Upper lobe of left lung (tissue), 6 donors: ENCODE results near the gene RPL7L1. TPM values are rescaled to one million over a fixed set of nuclear protein-coding genes. Genes with fewer than 3 reads are reported as not detected.
A peak's percentile ranks its signal among the peaks of the same experiment; 100 is the strongest.

Source experiments
- ATAC-seq, 2 donors: fragments of 200-7000 bp; cut with Tn5 transposase; one replicate each; pipeline ENCODE4 v1.9.1; 2022; ENCODE audit warnings: mild to moderate bottlenecking in 2 of 2, moderate library complexity in 2 of 2; ENCODE audit not compliant: low FRiP score in 2 of 2
- DNase-seq, 2 donors: peaks; one replicate each; pipeline ENCODE4 v3.0.0-alpha.2; 2019 to 2020
- H3K27ac ChIP-seq, 4 donors: fragments of 200-600 bp; sonication (generic); one replicate each; pipeline ENCODE4 v1.5.1; 2016 to 2019
- H3K27me3 ChIP-seq, 4 donors: fragments of 200-600 bp; sonication (generic); one replicate each; pipeline ENCODE4 v1.5.1; 2017 to 2019
- H3K36me3 ChIP-seq, 4 donors: fragments of 200-600 bp; sonication (generic); one replicate each; pipeline ENCODE4 v1.5.1; 2016 to 2019
- H3K4me1 ChIP-seq, 4 donors: fragments of 200-600 bp; sonication (generic); one replicate each; pipeline ENCODE4 v1.5.1; 2018 to 2019
- H3K4me3 ChIP-seq, 4 donors: fragments of 200-600 bp; sonication (generic); one replicate each; pipeline ENCODE4 v1.5.1; 2017 to 2019; ENCODE audit warnings: mild to moderate bottlenecking in 2 of 4, moderate library complexity in 1 of 4
- H3K9me3 ChIP-seq, 4 donors: fragments of 200-600 bp; sonication (generic); one replicate each; pipeline ENCODE4 v1.5.1; 2018 to 2019
- CTCF ChIP-seq, 6 experiments: fragments of 450-650 bp in 4 of 6; fragments of 200-600 bp in 2 of 6; sonication (generic) in 2 of 6; IDR thresholded peaks; one replicate each; pipeline ENCODE4 v1.5.1; 2016 to 2019; ENCODE audit warnings: antibody characterized with exemption in 6 of 6
- EP300 ChIP-seq, 4 donors: sonication (generic); formaldehyde crosslinking; IDR thresholded peaks; one replicate each; pipeline ENCODE4 v1.5.1; 2017; ENCODE audit warnings: antibody characterized with exemption in 4 of 4, control low read depth in 2 of 4
- POLR2A ChIP-seq, 4 donors: fragments of 450-650 bp; IDR thresholded peaks; one replicate each; pipeline ENCODE4 v1.5.1; 2016 to 2017; ENCODE audit warnings: antibody characterized with exemption in 4 of 4, mild to moderate bottlenecking in 2 of 4
- POLR2AphosphoS5 ChIP-seq, 2 donors: sonication (generic); formaldehyde crosslinking; IDR thresholded peaks; one replicate each; pipeline ENCODE4 v1.5.1; 2017; ENCODE audit warnings: antibody characterized with exemption in 2 of 2
- WGBS, 2 donors: methylation state at CpG; one replicate each; pipeline ENCODE4 v1.1.5; 2017 to 2018; 5-methylcytosine and 5-hydroxymethylcytosine counted together
- total RNA-seq, 6 donors: library from RNA; depleted of rRNA in 4 of 6; stranded (reverse); fragments of >200 nt in 4 of 6; gene quantifications; one replicate each; pipeline versions ENCODE4 v1.1.0 to v1.2.1, GENCODE V29; 2016 to 2021
- donor health status: DM: no; HTN: no; CAD: no; lungs with moderate emphysema.
- donor health status: DM: no; HTN: yes; CAD: no; lungs with severe emphysema.

Gene RPL7L1
- total RNA-seq, 6 donors from 2014 or later: 41.7 to 81.5 (median 58.2) TPM

GRCh38 chr6:42907336-42907735 is 27.9 kb downstream of the RPL7L1 start:
- Histone ChIP-seq H3K36me3 (no peaks in the 10 kb centered on the region), H3K4me3 (no peak overlapping the region), H3K27me3 (peaks cover 0 to 4% (median 0%) of the 10 kb centered on the region in 4 donors), H3K4me1 (peaks cover 3 to 8% (median 6%) of the 10 kb centered on the region in 4 donors), H3K27ac (no peak overlapping the region), H3K9me3 (no peaks in the 10 kb centered on the region)
- WGBS, 2 donors: 58 to 85% methylated on average over 4 to 5 of the region's 5 CpGs
- peak in 1 of 2 donors; percentile 55 for ATAC-seq
- no peak for TF ChIP-seq POLR2AphosphoS5 (IDR thresholded peaks at IDR 0.05)
- no peak for TF ChIP-seq CTCF (IDR thresholded peaks at IDR 0.05)
- no peak for TF ChIP-seq EP300 (IDR thresholded peaks at IDR 0.05)
- TF ChIP-seq POLR2A (IDR thresholded peaks at IDR 0.05): no peak
- DNase-seq: peak in 1 of 2 donors; percentile 40

- peaks cover 0 to 4% (median 0%) of the 10 kb centered on the region in 4 donors for H3K27me3 ChIP-seq
- TF ChIP-seq POLR2AphosphoS5 (IDR thresholded peaks at IDR 0.05): no peak
- no peak for TF ChIP-seq POLR2A (IDR thresholded peaks at IDR 0.05)
- TF ChIP-seq EP300 (IDR thresholded peaks at IDR 0.05): no peak
- TF ChIP-seq CTCF (IDR thresholded peaks at IDR 0.05): no peak
- H3K27ac ChIP-seq: no peak overlapping the region
- no peaks in the 10 kb centered on the region for H3K36me3 ChIP-seq
- ATAC-seq (no peak), DNase-seq (no peak)
- H3K9me3 ChIP-seq: no peaks in the 10 kb centered on the region
- no peak overlapping the region for H3K4me3 ChIP-seq
- 92 to 94% methylated on average over 10 of the region's 10 CpGs for WGBS, 2 donors
- H3K4me1 ChIP-seq: peaks cover 3 to 8% (median 6%) of the 10 kb centered on the region in 4 donors
Measured at GRCh38 chr6:42909835-42910234, 30.4 kb downstream of the RPL7L1 start.

- H3K36me3 ChIP-seq: no peaks in the 10 kb centered on the region
- peak overlapping the region in 3 of 4 donors; percentile 22 to 35 (median 27) for H3K4me3 ChIP-seq
- WGBS, 2 donors: 17 to 27% methylated on average over 34 to 35 of the region's 49 CpGs
- TF ChIP-seq EP300 (IDR thresholded peaks at IDR 0.05): no peak
- TF ChIP-seq POLR2AphosphoS5 (IDR thresholded peaks at IDR 0.05): no peak
- no peak for TF ChIP-seq POLR2A (IDR thresholded peaks at IDR 0.05)
- TF ChIP-seq CTCF (IDR thresholded peaks at IDR 0.05): no peak
- no peaks in the 10 kb centered on the region for H3K9me3 ChIP-seq
- peaks cover 0 to 4% (median 0%) of the 10 kb centered on the region in 4 donors for H3K27me3 ChIP-seq
- ATAC-seq: no peak
- H3K4me1 ChIP-seq: peaks cover 3 to 8% (median 6%) of the 10 kb centered on the region in 4 donors
- peak in 1 of 2 donors; percentile 66 for DNase-seq
- H3K27ac ChIP-seq: no peak overlapping the region
Measured at GRCh38 chr6:42911171-42912021, 32.0 kb downstream of the RPL7L1 start.

- peaks cover 0 to 4% (median 0%) of the 10 kb centered on the region in 4 donors for H3K27me3 ChIP-seq
- ATAC-seq: no peak
- no peaks in the 10 kb centered on the region for H3K36me3 ChIP-seq
- H3K9me3 ChIP-seq: no peaks in the 10 kb centered on the region
- TF ChIP-seq POLR2A (IDR thresholded peaks at IDR 0.05): no peak
- no peak for TF ChIP-seq CTCF (IDR thresholded peaks at IDR 0.05)
- TF ChIP-seq EP300 (IDR thresholded peaks at IDR 0.05): no peak
- TF ChIP-seq POLR2AphosphoS5 (IDR thresholded peaks at IDR 0.05): no peak
- H3K27ac ChIP-seq: no peak overlapping the region
- no peak for DNase-seq
- no peak overlapping the region for H3K4me3 ChIP-seq
- H3K4me1 ChIP-seq: peaks cover 3 to 8% (median 6%) of the 10 kb centered on the region in 4 donors
- WGBS, 2 donors: 81 to 86% methylated on average over 4 of the region's 4 CpGs
Measured at GRCh38 chr6:42914546-42914945, 35.1 kb downstream of the RPL7L1 start.
